ENCODE measurements around the gene CORO1C. TPM values are rescaled to one million over a fixed set of nuclear protein-coding genes. Genes with fewer than 3 reads are reported as not detected.

The CORO1C gene
- total RNA-seq, 1 donor from 2014 or later: 380 TPM

DNA sequence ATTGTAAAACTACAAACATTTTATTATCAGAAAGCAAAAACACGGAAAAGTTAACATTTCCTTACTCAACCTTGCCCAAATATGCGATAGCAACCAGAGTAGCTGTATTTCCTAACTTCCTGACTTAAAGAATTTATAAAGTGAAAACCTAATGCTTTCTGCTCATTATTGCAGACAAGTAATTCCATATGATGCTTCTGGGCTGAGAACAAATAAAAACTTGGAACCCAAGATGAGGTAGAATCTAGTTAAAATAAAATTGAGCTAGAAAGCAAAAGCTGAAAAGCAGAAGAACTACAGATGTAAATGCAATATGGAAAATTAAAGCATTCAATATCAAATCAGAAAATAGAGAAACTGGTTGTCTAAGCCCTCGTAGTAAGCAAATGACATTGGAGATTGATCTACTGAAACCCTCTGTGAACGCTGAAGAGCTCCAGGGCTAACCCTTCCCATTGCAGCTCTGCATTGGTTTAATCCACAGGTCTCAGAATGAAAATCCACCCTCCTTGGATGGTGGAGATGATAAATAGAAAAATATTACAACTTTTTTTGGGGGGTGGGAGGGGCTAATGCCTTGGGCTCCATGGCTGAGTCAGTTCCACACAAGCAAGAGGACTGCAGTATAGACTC lies 40.7 kb downstream of the CORO1C start:
- Mint-ChIP-seq H3K9me3 (ENCODE audit: unreplicated experiment) (no peaks in the 10 kb centered on the region), H3K36me3 (ENCODE audit: low read depth, unreplicated experiment) (peaks cover 44% of the 10 kb centered on the region), H3K27ac (ENCODE audit: unreplicated experiment) (peak overlapping the region; percentile 99), H3K4me3 (ENCODE audit: unreplicated experiment) (peak overlapping the region; percentile 66), H3K27me3 (ENCODE audit: unreplicated experiment) (peaks cover 12% of the 10 kb centered on the region), H3K4me1 (ENCODE audit: unreplicated experiment) (peaks cover 66% of the 10 kb centered on the region)
- TF ChIP-seq, protein P1, sequence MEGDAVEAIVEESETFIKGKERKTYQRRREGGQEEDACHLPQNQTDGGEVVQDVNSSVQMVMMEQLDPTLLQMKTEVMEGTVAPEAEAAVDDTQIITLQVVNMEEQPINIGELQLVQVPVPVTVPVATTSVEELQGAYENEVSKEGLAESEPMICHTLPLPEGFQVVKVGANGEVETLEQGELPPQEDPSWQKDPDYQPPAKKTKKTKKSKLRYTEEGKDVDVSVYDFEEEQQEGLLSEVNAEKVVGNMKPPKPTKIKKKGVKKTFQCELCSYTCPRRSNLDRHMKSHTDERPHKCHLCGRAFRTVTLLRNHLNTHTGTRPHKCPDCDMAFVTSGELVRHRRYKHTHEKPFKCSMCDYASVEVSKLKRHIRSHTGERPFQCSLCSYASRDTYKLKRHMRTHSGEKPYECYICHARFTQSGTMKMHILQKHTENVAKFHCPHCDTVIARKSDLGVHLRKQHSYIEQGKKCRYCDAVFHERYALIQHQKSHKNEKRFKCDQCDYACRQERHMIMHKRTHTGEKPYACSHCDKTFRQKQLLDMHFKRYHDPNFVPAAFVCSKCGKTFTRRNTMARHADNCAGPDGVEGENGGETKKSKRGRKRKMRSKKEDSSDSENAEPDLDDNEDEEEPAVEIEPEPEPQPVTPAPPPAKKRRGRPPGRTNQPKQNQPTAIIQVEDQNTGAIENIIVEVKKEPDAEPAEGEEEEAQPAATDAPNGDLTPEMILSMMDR (IDR thresholded peaks at IDR 0.05; ENCODE audit: unreplicated experiment): no peak
- DNase-seq (ENCODE audit: low spot score): no peak

DNA sequence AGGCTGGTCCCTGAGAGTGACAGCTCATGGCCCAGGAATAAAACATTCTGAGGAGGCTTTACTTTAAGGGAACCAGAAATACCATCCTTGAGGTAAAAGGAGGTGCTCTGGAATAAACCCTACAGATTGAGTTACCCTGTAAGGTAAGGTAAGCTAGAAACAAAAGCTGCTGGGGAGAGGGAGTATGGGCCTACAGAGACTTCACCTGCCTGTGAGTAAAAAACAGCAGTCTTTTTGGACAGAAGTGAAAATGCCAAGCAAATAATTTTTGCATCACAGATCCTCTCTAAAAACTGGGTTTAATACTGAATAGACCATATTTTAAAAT lies 41.2 kb downstream of the CORO1C start:
- peaks cover 41% of the 10 kb centered on the region for H3K36me3 Mint-ChIP-seq (ENCODE audit: low read depth, unreplicated experiment)

DNA sequence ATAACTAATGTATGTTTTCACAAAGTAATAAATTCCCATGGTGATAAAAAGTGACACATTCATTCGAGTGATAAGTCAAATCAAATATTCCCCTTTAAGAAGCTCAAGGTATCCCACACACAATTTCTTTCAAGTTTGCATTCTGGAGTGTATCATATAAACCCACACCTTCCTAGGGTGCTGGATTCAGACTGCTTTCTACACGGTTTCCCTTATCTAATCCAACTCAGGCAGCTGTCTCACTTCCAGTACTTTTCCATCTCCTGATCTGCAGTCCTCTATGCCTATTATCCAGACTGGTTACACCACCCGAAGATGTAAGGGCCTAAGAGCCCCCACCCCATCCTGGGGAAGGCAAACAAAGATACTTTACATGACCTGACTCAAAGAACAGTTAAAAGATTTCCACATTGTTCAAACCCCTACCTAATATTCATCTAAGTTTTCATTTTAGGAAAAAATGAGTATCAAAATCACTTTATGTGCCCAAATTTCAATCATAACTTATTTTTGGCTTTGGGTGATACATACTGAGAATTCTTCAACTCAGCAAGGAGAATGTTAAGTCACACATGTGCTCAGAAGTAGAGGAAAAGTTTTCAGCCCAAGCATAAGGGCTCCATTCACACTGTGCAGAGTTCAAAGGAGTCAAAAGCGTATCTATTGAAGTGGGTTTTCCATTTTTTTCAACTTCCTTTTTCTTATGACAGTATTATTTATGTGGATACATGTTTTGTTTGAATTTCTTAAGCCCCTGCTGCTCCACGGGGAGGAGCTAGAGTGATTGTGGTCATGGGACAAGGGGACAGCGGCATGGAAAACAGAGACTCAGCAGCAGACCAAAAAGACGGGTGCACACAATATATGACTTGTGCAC lies 41.8 kb downstream of the CORO1C start:
- TF ChIP-seq, protein P1 (IDR thresholded peaks at IDR 0.05; ENCODE audit: unreplicated experiment): no peak
- Mint-ChIP-seq H3K4me1 (ENCODE audit: unreplicated experiment) (peaks cover 71% of the 10 kb centered on the region), H3K9me3 (ENCODE audit: unreplicated experiment) (no peaks in the 10 kb centered on the region), H3K27ac (ENCODE audit: unreplicated experiment) (peak overlapping the region; percentile 99), H3K27me3 (ENCODE audit: unreplicated experiment) (peaks cover 12% of the 10 kb centered on the region), H3K4me3 (ENCODE audit: unreplicated experiment) (peak overlapping the region; percentile 8), H3K36me3 (ENCODE audit: low read depth, unreplicated experiment) (peaks cover 40% of the 10 kb centered on the region)
- no peak for DNase-seq (ENCODE audit: low spot score)

More for the DNA sequence above, 41.2 kb downstream of the CORO1C start:
- TF ChIP-seq, protein P1 (IDR thresholded peaks at IDR 0.05; ENCODE audit: unreplicated experiment): no peak
- no peak overlapping the region for H3K4me3 Mint-ChIP-seq (ENCODE audit: unreplicated experiment)
- peaks cover 12% of the 10 kb centered on the region for H3K27me3 Mint-ChIP-seq (ENCODE audit: unreplicated experiment)
- no peak for DNase-seq (ENCODE audit: low spot score)
- H3K9me3 Mint-ChIP-seq (ENCODE audit: unreplicated experiment): no peaks in the 10 kb centered on the region
- peak overlapping the region; percentile 99 for H3K27ac Mint-ChIP-seq (ENCODE audit: unreplicated experiment)
- peaks cover 70% of the 10 kb centered on the region for H3K4me1 Mint-ChIP-seq (ENCODE audit: unreplicated experiment)

DNA sequence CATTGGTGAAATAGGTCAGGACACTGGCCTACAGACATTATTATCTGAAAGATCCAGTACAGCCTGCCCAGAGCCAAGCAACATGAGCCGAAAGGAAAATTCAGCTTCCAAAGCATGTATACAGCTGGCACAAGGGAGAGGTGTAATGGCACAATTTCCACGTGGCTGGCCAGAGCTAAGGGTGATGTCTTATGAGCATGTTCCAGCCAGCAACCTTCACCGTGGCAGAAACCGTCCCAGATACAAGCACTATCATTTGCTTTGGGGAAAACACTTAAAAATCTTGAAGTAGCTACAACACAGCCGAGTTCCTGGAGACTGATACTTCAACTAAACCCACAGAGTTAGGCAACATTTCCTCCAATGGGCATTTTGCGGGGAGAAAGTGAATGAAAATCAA lies 44.5 kb downstream of the CORO1C start:
- H3K4me1 Mint-ChIP-seq (ENCODE audit: unreplicated experiment): peaks cover 56% of the 10 kb centered on the region

More for the DNA sequence above, 44.5 kb downstream of the CORO1C start:
- Mint-ChIP-seq H3K9me3 (ENCODE audit: unreplicated experiment) (no peaks in the 10 kb centered on the region), H3K27ac (ENCODE audit: unreplicated experiment) (no peak overlapping the region), H3K27me3 (ENCODE audit: unreplicated experiment) (peaks cover 9% of the 10 kb centered on the region), H3K4me3 (ENCODE audit: unreplicated experiment) (no peak overlapping the region), H3K36me3 (ENCODE audit: low read depth, unreplicated experiment) (peaks cover 25% of the 10 kb centered on the region)
- DNase-seq (ENCODE audit: low spot score): no peak
- TF ChIP-seq, protein P1 (IDR thresholded peaks at IDR 0.05; ENCODE audit: unreplicated experiment): no peak
